WI38 (cell line): ENCODE measurements around the gene ANTKMT.

Source experiments
- H3K4me3 ChIP-seq: 2 replicates; pipeline ENCODE4 v1.5.1; 2011; ENCODE audit warnings: low read depth, mild to moderate bottlenecking, control low read depth, low read length
- CTCF ChIP-seq: IDR thresholded peaks from 2 replicates; pipeline ENCODE4 v1.5.1; 2012; ENCODE audit warnings: low read depth, mild to moderate bottlenecking, control low read depth, low read length

The ANTKMT gene

DNA sequence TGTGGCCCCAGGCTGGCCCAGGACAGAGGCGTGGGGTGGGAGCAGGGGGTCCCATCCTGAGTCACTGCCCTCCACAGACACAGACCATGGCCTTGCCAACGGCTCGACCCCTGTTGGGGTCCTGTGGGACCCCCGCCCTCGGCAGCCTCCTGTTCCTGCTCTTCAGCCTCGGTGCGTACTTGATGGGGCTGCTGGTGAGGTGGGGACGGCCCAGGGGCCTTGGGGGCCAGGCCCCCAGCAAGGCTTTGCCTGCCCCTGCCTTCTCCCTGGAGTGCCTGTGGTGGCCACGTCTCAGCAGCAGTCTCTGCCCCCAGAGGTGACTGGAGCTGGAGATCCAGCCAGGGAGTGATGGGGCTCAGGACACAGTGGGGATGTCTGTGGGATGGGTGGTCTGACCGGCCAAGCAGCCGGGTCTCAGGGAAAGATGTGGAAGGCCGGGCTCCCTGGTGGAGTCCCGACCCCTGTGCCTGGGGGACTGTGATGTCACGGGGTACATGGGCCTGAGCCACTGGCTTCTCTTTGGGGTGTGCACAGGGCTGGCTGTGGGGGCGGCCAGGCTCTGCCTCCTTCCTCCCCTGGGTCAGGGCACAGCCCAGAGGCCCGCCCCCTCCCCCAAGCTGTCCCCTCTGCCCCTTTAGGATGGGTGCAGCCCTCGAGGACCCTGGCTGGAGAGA lies 41.8 kb downstream of the ANTKMT start:
- no peak for TF ChIP-seq CTCF
- no peak overlapping the region for H3K4me3 ChIP-seq

DNA sequence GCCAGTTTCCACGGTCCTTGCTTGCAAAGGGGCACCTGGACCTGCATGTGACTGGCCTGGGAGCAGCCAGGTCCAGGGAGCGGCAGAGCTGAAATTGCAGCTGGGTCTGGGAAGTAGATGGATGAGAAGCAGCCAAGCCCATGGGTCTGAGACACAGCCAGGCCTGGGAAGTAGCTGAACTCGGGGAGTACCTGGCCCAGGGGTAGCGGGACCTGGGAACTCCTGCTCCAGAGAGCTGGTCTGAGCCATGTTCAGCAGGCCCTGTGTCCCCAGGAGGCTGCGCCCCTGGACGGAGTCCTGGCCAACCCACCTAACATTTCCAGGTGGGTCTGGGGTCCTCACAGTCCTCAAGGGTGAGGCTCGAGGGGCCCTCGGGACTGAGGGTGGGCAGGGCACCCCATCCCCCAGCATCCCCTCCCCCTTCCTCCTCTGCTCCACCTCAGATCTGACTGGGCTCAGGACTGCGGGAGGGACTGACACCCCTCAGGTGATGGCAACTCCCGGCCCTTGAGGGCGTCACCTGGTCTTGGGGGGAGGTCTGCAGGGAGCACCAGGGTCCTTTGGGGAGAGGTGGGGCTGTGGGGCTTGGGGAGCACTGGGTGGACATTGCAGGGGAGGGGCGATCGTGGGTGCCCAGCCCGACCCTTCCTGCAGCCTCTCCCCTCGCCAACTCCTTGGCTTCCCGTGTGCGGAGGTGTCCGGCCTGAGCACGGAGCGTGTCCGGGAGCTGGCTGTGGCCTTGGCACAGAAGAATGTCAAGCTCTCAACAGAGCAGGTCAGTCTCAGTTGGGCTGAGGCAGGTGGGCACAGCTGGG lies 42.6 kb downstream of the ANTKMT start:
- no peak for TF ChIP-seq CTCF
- no peak overlapping the region for H3K4me3 ChIP-seq

- TF ChIP-seq CTCF = no peak
- no peak overlapping the region for H3K4me3 ChIP-seq
Measured at GRCh38 chr16:764184-764750, 43.3 kb downstream of the ANTKMT start.

DNA sequence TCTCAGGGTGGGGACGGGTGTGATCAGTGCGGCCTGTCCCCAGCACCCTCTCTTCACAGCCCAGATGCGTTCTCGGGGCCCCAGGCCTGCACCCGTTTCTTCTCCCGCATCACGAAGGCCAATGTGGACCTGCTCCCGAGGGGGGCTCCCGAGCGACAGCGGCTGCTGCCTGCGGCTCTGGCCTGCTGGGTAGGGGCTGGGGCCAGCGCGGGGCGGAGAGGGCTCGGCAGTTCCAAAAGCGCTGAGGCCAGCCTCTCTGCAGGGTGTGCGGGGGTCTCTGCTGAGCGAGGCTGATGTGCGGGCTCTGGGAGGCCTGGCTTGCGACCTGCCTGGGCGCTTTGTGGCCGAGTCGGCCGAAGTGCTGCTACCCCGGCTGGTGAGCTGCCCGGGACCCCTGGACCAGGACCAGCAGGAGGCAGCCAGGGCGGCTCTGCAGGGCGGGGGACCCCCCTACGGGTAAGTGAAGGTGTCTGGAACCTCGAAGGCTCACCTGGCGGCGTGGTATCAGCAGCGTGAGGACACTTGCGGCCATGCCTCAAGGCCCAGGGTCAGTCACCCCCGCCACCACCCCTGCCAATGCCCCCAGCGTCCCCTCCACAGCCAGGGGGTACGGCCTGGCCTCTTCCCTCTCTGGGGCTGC lies 44.0 kb downstream of the ANTKMT start:
- TF ChIP-seq CTCF = no peak
- H3K4me3 ChIP-seq = no peak overlapping the region

GRCh38 chr16:765488-765865 lies 44.5 kb downstream of the ANTKMT start:
- TF ChIP-seq CTCF = no peak
- no peak overlapping the region for H3K4me3 ChIP-seq

GRCh38 chr16:766008-766819 lies 45.3 kb downstream of the ANTKMT start:
- H3K4me3 ChIP-seq = no peak overlapping the region
- no peak for TF ChIP-seq CTCF
